GM08714 (cell line): ENCODE data around the gene TNK2.
A peak's percentile ranks its signal among the peaks of the same experiment; 100 is the strongest.
"Not testable (repeated sequence)": the region's sequence is repeated elsewhere in the genome, so short reads cannot be mapped to it uniquely, and the experiment has no call there.

Experiments used
- H3K4me3 ChIP-seq: fragments of 200-500 bp; sonication (Bioruptor generic); 2 replicates; pipeline ENCODE4 v1.5.1; 2014; ENCODE audit warnings: mild to moderate bottlenecking, low read length, inconsistent platforms
- ZNF274 ChIP-seq: IDR thresholded peaks from 2 replicates; pipeline ENCODE4 v1.6.1; 2012; ENCODE audit warnings: mild to moderate bottlenecking, low read depth, low read length

TNK2 gene

DNA sequence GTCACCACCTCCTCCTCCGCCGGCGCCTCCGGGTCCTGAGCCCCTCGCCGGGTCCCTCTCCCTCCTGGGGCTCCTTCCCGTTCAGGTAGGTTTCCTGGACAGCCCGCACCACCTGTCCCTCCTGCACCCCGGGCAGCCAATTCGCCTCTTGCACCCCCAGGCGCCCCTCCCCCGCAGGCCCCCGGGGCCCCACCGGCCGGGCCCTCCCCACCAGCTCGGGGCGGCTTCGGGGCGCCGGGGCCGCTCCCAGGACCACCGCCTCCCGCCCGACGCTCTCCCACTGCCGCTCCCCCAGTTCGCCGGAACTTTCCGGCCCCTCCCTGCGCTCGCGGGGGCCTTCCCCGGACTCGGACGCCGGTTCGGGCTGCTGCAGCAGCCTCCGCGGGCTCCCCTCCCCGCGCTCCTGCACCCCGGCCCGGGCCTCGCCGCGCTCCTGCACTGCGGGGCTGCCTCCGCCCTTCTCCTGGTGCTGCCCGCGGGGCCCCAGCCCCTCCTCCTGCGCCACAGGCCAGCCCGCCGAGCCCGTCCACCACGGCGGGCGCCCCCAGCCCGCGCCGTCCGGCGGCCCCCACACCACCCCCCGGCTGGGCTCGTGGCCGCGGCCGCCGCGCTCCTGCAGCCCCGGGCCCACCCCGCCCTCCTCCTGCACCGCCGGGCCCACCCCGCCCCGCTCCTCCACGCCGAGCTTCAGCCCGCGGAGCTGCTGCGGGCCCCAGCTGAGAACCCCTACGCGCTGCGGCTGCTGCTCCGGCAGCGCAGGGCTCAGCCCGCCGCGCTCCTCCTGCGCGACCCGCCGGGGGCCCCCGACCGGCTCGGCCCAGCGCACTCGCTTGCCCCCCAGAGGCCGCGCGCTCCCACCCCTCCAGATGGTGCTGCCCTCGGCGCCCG lies 587 bp upstream of the TNK2 start:
- TF ChIP-seq ZNF274 = no peak

DNA sequence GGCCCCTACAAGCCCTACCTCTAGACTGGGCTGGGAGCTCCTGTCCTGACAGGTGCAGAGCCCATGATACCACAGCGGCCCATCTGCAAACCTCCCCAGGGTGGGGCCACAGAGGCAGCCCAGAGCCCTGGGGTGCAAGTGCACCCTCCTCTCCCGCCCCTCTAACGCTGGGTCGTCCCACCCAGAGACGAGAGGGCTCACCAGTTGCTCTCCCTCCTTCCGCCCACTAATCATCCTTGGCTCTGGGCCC lies 742 bp downstream of the TNK2 start:
- peak overlapping the region; percentile 63; the same call in 1 of the 2 replicates for H3K4me3 ChIP-seq
- no peak for TF ChIP-seq ZNF274

More for the DNA sequence above, 587 bp upstream of the TNK2 start:
- peak overlapping the region; percentile 63 for H3K4me3 ChIP-seq

DNA sequence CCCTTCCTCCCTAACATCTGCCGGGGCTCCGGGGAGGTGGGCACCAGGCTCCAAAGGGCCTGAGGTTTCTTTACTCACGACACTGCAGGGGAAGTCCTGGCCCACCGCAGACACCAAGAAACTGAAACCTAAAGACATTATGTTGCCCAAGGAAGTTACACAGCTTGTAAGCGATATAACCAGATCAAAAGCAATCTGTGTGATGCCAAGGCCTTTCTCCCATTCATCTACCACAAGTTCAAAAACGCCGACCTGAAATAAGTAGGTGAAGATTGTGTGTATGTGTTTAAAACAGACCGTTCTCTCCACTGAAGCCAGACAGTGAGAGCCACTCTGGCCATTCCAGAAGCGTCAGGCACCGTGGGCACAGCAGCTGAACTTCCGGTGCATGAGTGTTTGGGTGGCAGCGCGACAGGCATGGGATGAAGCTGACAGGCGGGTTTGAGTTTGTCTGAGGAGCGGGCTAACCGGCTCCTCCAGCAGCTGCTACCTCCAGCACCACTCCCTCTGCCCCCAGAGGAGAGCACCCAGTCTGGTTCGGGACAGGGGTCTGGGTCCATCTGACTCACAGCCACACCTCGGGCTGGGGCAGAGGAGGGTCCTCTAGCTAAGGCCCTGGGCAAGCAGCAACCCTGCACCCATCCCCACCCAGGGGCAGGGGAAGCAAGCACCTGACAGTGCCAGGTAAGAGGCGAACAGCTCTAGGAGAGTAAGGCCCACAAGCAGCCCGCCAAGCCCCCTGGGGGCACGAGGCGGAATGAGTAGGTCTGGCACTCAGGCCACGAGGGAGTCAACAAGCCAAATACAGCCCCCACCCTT lies 1.3 kb downstream of the TNK2 start:
- TF ChIP-seq ZNF274 = no peak
- H3K4me3 ChIP-seq = peak overlapping the region; percentile 63; the same call in 1 of the 2 replicates

DNA sequence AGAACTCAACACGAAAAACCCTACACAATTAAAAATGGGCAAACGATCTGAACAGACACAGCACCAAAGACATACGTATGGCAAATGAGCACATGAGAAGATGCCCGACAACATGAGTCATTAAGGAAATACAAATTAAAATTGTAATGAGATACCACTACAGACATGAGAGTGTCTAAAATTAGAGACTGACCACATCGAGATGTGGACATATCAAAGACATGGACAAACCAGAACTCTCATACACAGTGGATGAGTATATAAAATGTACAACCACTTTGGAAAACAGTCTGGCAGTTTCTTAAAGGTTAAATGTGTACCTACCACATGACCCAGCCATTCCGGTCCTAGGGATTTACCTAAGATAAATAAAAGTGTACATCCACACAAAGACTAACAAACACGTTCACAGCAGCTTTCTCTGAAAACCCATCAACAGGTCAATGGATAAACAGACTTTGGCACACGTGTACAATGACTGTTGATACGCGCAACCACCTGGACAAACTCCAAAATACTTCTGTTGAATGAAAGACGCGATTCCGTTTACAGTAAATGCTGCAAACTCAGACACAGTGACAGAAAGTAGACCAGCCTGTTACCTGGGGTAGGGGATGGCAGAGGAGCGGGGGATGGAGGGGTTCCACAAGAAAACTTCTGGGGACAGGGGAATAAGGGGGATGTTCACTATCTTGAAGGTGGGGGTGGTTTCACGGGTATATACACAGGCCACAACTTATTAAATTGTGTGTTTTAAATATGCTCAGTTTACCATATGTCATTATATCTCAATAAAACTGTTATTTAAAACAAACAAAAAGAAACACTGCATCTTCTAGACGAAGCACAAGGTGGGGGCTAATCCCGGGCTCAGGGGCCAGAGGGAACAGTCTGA lies 2.1 kb downstream of the TNK2 start:
- H3K4me3 ChIP-seq = peak overlapping the region; percentile 63
- TF ChIP-seq ZNF274 = no peak

DNA sequence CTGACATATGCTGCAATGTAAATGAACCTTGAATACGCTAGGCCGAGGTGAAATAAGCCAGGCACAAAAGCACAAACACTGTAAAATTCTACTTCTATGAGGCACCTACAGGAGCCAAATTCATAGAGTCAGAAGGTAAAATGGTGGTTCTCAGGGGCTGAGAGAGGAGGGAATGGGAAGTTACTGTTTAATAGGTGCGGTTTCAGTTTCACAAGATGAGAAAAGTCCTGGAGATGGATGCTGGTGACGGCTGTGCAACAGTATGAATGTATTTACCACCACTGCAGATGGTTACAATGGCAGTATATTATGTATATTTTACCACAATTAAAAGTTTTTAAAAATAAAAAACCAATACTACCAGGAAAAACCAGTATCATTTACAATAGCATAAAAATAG lies 4.0 kb downstream of the TNK2 start:
- H3K4me3 ChIP-seq = peak overlapping the region; percentile 13; the same call in 1 of the 2 replicates
- TF ChIP-seq ZNF274 = no peak

DNA sequence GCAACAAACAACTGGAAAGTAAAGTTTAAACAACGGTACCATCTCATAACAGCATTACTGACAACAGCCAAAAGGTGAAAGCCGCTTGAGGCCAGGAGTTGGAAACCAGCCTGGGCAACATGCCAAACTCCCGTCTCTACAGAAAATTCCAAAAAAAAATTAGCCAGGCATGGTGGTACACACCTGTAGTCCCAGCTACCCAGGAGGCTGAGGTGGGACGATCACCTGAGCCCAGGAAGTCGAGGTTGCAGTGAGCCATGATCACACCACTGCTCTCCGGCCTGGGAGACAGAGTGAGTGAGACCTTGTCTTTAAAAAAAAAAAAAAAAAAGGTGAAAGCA lies 4.4 kb downstream of the TNK2 start:
- TF ChIP-seq ZNF274 = no peak
- H3K4me3 ChIP-seq = peak overlapping the region; percentile 19; the same call in 1 of the 2 replicates

DNA sequence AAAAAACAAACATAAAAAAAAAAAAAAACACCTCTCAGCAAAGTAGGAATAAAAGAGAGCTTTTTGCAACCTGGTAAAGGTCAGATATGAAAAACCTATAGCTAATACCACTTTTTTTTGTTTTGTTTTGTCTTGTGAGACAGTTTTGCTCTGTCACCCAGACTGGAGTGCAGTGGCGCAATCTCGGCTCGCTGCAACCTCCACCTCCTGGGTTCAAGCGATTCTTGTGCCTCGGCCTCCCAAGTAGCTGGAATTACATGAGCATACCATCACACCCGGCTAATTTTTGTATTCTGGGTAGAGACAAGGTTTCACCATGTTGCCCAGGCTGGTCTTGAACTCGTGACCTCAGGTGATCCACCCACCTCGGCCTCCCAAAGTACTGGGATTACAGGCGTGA lies 5.7 kb downstream of the TNK2 start:
- not testable (repeated sequence) for H3K4me3 ChIP-seq

DNA sequence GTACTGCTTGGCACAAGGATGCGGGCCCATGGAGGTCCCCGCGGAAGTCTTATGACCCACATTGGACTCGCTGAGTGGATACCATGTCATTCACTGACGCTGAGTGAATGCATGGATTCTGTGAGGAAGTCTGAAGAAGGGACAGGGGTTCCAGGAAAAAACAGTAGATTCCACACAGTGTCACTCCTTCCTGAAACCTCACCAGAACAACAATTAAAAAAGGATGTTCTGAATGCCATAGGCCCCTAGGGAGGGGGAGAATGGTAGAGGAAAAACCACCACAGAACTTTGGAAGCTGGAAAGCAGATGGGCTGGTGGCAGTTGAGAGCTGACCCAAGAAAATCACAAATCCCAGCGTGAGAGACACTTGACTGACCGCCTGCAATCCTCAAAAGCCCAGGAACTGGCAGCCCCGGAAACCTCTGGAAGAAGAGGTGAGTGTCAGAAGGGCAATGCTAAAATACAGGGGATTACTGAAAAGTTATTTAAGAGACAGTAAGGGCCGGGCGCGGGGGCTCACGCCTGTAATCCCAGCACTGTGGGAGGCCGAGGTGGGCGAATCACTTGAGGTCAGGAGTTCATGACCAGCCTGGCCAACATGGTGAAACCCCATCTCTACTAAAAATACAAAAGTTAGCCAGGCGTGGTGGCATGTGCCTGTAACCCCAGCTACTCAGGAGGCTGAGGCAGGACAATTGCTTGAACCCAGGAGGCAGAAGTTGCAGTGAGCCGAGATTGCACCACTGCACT lies 6.3 kb downstream of the TNK2 start:
- H3K4me3 ChIP-seq = not testable (repeated sequence)

DNA sequence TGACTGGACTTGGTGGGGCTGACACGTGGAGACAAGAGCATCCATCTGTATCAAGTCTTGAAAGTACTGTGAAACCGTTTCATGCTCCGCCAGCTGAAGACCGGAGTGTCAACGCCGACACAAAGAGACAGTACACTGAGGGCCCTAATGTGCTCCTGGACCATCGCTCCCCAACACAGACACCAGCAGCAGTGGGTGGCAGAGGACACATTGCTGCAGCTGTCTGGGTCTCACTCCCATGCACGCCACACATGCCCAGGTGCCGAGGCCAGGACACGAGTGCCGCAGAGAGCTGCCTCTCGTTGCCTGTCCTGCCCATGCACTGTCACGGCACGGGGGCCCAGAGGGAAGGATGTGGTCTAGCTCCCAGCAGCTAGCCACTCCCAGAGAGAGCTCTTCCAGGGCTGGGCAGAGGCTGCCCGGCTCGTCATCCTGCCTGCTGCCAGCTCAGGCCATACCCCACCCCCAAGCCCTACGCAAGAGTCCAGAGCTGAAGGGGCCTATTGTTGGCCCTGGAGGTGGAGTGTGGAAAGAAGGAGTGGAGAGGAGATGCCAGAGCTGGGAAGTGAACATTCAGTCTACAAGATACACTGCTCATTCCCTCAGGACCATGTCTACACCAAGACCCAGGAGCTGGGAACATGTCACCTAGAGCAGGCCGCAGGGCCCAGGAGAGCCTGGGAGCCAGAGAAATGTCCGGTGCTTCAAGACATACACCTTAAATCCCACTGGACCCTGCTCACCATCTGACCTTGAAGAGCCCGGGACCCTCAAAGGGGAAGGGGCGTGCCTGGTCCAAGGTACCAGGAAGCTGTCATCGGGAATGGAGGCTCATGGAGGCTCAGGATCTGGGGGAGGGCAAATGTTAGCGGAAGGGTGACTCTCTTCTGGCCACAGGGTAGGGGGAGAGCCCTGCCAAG lies 7.7 kb downstream of the TNK2 start:
- no peak overlapping the region; the same call in 1 of the 2 replicates for H3K4me3 ChIP-seq
- no peak for TF ChIP-seq ZNF274

DNA sequence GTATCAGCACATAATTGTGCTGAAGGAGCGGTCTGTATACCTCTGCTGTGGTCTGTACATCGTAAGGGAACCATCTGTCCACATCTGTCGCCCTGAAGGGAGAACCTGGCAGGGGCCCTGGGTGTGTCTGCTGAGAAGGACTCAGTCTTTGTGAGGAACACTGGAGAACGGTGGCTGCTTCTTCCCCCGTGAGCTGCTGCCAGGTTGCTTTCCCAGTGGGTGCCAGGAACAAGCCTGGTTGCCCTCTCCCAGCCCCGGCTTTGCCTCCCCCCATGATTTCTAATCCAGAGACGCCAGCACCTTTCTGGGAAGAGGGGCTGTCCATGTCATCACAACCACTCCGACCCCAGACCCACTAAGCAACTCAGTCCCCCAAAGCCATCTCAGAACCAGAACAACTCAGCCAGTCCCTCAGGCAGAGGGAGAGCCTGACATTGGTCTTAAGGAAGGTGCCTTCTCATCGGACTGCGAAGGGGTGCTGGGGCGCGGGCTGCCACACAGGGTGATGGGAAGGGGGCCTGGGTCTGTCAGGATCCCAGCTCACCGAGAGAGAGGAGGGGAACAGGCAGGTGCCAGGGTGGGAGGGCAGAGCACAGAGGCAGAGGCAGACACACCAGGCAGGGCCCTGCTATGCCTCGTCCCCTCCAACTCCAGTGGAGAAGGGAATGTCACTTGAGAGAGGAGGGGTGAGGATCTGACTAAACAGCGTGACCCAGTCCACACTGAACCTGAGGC lies 8.5 kb downstream of the TNK2 start:
- H3K4me3 ChIP-seq = no peak overlapping the region; the same call in 1 of the 2 replicates
- no peak for TF ChIP-seq ZNF274

DNA sequence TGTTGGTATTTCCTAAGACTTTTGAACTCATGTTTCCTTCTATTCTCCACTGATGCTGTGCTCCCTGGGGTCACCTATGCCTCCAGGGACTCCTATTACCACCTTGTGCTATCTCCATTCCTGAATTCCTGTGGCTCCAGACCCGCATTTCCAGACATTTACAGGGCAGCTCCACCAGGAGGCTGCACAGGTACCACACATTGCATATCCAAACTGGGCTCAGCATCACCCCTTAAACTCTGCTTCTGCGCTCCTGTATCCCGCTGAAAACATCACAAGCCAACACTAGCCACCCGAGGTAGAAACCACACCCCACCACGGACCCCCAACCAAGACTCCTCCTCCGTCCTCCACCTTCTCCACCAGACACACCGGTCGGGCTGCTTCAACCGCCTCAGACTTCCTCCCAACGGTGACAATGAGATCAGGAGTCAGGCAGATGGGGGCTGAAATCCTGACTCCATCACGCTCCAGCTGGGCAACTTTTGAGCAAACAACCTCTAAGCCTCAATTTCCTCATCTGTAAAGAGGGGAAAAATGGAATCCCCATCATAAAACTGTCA lies 10.4 kb downstream of the TNK2 start:
- TF ChIP-seq ZNF274 = no peak
- H3K4me3 ChIP-seq = no peak overlapping the region
